Activated CD4-positive, alpha-beta T cell treated with anti-CD3 and anti-CD28 coated beads for 48 hours (primary cell): ENCODE measurements around the gene TPCN2.

Experiments
- DNase-seq: peaks from one replicate; pipeline ENCODE4 v3.0.0-alpha.2; 2020

TPCN2 gene

DNA sequence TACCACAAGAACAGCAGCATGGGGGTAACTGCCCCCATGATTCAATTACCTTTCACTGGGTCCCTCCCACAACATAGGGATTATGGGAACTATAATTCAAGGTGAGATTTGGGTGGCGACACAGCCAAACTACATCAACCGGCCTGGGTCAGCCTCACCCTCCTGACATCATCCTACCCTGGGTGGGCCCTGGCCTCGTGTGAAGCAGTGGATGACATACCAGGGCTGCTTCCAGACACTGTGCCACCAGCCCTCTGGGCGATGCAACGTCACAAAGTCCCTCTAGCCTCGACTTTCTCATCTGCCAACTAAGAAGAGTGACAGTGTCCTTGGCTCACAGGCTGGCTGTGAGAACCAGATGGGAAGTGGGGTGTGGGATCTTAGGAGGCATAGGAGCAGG is 8.7 kb upstream of the TPCN2 start:
- DNase-seq: no peak

DNA sequence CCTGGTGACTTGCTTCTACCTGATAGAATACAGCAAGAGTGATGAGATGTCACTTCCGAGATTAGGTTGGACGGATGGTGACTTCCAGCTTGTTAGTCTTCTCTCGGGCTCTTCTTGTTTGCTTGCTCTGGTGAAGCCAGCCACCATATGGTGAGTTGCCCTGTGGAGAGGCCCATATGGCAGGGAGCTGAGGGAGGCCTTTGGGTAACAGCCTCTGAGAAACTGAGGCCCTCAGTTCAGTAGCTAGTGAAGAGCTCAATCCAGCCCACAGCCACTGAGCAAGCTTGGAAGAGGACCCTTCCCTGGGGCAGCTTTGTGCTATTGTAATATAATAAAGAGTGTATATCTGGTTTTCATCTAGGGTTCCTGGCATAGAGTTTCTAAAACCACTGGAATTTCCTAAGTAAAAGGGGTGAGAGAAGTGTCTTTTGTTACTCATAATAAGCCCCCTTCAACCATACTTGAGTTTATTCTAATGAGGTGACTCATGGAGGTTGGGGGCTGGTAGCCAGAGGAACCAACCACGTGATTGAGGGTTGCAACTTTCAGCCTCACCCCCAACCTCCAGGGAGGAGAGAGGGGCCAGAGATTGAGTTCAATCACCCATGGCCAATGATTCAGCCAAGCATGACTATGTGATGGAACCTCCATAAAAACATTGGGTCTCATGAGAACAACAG is 8.0 kb upstream of the TPCN2 start:
- peak; percentile 54 for DNase-seq

DNA sequence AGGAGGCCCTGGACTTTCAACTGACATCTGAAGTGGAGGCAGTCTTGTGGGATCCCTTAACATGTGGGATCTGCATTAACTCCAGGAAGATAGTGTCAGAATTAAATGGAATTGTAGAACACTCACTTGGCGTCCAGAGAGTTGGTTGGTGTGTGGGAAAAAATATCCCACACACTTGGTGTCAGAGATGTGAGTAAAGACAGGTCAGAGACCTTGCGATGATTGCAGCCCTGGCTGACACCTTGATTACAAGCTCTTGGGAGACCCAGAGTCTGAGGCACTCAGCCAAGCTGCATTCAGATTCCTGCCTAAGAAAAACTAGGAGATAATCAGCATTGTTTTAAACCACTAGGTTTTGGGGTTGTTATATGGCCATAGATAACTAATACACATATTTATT is 7.2 kb upstream of the TPCN2 start:
- DNase-seq: no peak

DNA sequence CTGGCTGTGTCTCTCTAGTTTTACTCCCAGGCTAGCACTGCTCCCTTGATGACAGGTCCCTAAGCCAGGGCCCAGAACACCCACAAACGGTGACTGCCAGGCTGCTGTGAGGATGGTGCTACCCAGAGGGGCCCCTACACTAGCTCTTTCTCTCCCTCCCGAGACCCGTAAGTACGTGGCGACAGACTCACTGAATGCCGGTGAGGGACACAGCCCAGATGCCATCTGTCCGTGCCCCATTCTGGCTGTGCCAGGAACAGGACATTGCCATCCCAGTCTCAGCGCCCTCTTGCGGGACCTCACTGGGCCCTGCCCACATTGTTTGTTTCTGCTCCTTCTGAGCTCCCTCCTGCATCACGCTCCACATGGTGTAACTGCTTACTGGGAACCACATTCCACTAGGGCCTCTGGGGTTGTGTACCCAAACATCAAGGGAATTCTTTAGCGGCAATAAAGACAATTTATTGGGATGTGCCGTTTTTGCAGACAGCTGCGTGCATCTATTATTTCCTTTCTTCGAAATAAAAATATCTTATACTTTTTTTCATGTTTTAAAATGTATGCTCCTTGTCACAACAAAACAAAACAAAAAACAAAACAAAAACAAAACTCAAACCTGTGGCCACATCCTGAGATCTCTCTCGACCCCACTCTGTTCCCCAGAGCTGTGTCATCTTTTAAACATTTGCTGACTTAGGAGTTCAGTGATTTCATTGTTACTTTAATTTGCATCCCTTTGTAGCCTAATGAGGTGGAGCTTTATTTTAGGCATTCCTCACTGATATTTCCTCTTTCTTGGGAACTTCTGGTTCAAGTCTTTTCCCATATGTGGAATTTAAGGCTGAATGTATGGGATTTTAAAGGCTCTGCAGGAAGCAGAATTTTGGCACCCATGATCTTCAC is 4.4 kb upstream of the TPCN2 start:
- DNase-seq: peak; percentile 35

DNA sequence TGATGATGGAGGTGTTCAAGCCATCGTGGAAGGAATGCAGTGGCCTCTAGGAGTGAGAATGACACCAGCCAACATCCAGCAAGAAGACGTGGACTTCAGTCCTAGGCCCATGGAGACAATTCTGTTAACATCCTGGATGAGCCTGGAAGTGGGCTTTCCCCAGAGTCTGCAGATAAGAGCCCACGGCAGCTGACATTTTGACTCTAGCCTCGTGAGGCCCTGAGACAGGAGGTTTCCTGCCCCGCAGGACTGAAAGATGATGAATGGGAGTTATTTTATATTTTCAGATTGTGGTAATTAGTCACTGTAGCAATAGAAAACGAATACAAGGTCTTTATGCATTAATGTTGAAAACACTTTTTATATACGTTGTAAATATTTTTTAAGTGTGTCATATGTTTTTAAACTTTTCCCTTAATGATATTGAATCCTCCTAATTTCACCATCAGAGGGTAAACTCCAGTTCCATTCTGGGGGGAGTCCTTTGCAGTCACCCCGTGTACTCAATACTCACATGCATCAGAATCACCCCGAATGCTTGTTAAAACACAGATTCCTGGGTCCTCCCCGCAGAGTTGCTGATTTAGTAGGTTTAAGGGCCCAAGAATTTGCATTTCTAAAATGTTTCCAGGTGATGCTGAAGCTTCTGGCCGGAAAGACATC is 570 bp upstream of the TPCN2 start:
- no peak for DNase-seq

DNA sequence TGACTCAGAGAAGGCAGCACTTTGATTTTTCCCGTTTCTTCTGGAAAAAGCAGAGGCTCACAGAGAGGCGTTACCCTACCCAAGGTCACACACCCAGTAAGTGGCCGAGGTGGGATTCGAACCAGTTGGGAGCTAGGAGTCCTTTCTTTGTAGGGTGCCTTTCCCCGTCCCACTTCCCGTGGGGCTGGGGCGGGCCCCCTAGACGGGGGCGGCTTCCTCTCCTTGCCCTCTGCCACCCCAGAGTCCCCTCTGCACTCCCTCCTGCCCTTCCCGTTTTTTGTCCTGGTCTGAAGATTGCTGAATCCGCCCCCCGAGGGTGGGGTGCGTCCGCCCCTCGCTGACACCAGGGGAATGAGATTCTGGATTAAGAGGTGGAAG is 747 bp downstream of the TPCN2 start:
- DNase-seq: peak; percentile 50

DNA sequence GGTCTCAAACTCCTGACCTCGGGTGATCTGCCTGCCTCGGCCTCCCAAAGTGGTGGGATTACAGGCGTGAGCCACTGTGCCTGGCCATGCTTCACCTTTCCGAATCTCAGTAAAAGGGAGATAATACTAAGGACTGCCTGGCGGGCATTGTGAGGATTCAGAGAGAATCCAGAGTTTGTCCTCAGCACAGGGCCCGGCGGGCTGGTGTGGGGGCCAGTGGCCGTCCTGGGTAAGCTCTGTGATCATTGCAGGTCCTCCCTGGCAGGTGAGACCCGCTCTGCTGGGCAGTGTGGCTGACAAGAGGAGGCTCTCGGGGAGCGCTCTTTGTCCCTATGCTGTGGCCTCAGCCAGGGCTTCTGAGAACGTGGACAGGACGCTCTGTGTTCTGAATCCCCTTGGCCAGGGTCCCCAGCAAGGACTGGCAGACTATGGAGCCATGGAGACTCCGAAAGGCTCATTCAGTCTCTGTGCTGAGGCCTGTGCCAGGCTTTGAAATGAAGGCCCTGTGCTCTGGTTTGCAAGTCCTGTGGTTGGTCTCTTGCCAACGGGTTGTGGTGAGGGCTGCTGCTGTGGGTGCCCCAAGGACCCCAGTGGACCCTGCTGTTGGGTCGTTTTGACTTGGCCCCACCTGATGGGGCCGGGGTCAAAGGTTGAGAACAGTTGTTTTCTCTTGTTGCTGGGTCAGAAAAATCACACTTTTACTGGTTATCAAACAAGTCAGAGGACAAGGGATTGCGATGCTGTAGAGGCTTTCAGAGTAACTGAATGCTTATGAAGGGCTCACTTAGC is 2.1 kb downstream of the TPCN2 start:
- no peak for DNase-seq

DNA sequence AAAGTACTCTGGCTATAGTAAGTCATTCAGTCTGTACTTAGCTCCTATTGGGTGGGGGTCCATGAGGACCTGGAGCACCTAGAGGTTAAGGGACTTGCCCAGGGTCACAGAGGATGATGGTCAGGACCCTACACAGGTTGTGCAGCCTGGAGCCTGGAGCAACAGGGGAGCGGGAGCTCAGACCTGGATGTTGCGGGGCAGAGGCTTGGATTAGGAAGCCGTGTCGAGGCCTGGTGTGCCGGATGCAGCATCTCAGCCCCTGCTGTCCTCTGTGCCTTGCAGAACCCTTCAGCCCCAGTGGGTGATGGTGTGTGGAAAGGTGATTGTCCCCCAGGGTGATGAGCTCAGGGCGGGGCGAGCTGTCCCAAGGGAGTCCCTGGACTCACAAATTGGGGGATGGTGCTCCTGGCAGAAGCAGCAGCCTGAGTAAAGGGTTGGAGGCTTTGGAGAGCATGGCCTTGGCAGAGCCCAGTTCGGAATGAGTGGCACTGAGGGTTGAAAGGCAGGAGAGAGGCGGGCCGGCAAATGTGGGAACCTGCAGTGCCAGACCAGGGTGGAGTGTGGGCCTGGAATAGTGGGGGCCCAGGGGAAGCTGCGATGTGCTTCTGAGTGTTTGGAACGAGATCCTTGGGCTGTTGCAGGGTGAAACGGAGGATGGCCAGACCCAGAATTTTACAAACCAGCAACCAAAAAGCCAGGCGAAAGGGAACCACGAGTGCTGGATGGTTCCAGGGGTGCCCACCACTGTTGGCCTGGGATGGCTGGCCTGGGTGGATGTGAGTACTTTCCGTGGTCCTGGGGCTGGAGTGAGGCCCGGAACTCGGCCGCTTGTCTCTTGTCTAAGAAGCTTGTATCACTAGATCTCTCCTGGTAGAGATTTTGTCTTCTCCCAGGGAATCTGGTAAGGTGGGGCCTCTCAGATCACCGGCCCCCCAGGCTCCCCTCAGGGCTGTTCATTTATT is 2.9 kb downstream of the TPCN2 start:
- no peak for DNase-seq

DNA sequence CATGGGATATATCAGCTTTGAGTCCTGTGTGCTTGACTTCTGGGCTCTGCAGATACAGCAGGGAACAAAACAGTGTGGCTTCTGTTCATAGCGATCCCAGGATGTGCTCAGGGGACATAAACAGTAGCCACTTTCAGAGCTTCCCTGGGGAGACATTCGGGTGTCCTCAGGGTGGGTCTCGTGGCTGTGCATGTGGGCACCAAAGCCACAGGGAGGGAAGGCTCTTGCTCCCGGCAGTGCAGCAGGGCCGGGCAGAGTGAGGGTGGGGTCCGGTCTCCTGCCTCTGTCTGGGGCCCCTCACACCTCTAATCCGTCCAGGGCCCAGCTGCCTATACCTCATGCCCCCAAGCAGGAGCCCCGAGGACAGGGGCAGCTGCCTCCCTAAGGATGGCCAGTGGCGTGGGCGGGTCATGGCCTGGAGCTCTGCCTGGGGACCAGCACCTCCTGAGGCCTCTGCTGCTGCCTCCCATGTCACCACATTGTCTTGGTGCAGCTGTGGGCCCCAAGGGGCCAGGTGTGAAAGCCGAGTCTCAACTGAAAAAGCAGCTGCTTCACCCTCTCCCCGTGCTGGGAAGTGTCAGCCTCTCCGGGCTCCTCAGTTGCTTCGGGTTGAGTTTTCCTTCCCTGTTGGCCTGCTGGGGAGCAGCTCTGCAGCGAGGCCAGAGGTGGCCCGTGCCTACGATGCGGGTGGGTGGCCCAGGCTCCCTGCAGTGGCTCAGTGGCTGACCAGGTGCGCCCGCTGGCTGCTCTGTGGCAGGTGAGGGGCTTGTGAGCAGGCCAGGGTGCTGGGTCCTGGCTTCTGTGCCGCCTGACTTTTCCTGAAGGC is 3.8 kb downstream of the TPCN2 start:
- DNase-seq: no peak

DNA sequence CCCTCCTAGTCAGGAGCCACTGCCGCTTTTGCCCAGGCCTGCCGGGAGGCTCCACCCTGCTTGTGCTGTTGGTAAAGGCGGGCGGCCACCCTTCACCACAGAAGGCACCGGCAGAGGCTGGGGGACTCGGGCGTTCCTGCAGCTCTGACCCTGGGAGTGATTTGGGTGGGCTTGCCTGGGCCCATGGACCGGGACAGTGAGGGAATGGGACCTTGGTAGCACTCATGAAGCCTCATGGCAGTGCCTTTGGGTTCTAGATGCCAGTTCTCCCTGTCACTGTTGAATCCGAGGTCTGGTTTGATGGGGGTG is 4.4 kb downstream of the TPCN2 start:
- DNase-seq: no peak

DNA sequence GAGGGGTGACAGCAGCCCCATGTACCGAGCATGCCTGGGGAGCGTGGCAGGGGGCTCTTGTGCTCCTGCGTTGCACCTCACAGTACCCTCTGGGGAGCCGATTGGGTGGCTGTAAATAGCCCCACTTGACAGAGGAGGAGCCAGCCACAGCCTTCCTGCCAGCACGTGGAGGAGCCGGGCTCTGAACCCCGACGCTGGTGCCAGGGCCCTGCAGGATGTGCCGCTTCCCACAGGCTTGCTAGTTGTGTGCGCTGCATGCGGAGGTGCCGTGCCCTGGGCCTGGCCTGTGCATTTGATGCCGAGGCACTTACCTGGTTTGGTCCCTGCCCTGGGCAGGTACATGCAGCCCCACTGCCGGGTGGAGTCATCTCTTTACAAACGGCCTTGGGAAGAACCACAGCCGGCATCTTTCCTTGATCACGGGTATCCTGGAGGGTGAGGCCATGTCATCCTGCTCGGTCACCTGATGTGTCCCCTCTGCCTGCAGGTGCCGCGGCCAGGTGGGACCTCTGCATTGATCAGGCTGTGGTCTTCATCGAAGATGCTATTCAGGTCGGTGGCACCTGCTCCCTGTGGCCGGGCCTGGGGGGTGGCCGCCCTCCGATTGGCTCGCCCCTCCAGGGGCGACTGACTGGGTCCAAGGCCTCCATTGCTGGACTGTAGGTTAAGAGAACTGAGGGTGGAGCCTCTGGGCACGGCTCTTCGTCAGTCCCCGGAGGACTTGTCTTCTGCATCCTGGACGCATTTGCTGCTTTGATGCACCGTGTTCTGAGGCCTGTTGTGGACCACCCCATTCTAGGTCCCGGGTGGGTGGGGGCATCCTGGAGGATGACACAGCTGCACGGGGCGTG is 5.0 kb downstream of the TPCN2 start:
- no peak for DNase-seq

DNA sequence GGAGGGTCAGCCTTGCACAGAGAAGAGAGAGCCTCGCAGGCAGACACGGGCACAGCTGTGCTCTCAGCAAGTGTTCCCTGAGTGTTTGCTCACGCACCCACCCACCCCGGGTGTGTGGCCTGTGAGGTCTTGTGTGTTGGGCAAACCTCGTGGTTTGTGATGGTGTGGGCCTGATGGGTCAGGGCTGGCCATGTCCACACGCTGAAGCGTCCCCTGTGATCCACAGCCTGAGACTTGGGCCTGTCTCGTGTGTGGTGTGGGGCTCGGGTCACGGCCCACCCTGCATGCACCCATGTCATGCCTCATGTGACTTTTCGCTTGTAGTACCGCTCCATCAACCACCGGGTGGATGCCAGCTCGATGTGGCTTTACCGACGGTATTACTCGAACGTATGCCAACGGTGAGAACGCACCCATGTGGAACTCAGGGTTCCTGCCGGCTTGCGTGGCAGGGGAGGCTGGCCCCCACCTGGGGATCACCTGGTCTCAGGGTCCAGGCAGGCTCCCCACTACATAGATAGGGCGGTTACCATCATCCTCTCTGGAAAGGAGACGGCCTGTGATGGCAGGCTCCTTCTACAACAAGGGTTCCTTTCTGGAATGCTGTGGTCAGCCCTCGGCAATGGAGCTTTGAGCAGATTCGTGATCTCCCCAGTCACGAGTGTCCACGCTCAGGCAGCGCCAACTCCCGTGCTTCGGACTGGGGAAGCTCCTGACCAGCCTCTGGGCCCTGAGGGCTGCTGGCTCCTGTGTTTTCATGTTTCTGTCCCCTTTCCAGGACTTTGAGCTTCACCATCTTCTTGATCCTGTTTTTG is 5.9 kb downstream of the TPCN2 start:
- DNase-seq: no peak

DNA sequence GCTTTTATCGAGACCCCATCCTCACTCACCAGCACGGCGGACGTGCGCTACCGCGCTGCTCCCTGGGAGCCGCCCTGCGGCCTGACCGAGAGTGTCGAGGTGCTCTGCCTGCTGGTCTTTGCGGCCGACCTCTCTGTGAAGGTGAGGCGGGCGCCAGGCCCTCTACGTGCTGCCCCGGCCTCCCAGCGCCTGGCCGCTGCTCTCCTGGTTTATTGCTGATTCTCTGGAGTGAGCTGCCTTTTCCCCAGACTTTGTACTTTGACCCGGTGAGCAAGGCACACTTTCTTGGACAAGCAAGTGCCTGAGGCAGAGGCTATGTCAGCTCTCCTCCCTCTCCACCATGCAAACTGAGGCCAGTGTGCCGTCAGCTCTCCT is 6.5 kb downstream of the TPCN2 start:
- no peak for DNase-seq

DNA sequence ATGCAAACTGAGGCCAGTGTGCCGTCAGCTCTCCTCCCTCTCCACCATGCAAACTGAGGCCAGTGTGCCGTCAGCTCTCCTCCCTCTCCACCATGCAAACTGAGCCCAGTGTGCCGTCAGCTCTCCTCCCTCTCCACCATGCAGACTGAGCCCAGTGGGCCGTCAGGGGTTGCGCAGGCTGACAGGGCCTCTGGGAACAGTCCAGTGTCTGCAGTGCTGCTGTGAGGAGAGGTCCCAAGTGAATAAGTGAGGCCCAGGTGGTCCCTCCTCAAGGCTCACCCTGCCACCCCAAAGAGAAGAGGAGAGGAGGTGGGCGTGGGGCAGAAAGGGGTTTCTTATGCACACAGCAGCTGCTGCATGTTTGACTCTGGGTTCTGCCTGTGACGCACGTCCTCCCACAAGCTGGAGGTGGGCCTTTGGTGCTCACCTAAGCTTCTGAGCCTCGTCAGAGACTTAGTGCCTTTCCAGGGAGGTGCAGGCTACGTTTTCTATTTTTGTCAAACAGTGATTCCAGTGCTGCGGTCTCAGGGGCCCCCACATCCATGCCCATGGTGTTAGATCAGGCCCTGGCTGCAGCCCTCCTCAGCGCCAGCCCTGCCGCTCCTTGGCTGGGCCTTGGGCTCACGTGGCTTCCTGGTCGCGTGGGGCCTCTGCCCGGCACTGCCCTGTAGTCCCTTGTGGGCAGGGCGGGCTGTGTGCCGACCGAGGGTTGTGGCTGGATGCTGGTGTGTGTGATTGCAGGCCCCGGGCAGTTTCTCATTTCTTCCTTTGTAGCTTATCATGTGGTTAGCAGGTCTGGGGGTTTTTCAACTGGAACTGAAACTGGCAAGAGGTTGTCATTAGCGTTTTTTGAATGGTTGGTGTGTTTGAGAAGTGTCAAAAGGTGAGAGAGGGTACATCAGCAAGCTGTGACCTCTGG is 7.1 kb downstream of the TPCN2 start:
- no peak for DNase-seq

DNA sequence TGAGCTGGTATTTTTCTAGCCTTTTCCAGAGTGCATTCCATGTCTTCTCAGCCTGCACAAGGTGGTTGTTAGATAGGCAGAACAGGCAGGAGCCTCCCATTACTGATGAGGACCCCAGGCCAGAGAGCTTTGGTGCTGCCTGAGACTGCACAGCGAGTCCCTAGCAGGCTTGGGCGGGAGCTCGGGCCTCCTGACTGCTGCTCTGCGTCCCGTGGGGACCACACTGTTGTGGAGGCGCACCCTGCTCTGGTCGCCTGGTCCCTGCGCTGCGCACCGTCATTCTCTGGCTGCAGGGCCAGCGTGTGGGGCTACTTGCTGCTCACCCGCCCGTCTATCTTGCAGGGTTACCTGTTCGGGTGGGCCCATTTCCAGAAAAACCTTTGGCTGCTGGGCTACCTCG is 8.5 kb downstream of the TPCN2 start:
- DNase-seq: no peak

DNA sequence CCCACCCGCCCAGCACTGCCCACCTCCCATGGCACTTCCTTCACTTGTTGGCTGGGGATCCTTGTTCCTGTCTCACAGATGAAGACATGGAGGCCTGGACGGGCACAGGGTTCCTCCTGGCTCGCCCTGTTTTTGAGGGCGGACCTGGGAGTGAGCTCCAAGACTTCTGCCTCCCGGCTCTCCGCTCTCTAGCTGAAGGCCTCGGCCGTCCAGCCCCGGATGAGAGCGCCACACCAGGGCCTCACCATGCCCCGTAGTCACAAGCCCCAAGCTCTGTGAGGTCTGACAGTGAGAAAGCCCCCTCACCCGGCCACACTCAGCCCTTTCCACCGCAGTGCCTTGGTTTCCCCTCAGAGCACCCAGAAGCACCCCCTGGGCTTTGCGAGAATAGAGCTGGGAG is 9.1 kb downstream of the TPCN2 start:
- no peak for DNase-seq

DNA sequence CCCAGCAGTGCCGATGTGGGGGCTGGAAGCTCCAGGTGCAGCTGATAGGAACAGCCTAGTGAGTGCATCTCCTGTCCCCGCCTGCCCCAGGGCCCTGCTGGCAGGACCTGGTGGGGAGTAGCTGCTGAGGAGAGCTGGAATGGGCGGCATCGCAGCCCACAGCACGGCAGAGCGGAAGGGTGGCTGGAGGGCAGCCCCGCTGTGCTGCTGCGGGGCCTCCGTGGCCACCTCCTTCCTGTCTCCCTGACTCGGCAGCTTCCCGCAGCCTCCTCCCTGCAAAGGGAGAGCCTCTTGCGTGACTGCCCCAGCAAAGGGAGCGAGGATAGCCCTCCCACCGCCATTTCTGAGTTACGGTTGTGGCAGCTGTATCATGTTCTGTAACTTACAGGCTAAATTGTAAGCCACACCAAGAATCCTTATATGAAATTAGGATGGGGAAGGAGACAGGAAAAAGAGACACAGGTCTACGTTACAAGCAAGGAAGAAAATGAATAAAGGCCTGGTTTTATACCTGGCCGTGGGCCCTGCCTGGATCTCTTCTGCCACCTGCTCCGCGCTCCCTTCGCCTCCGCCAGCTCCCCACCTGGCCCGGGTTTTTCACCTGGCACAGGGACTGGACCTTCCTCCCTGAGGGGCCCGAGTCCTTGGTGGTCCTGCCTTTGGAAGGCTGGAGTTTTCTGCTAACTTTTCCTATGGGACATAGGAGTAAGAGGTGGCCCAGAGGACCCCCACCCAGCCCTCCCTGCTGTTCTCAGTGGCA is 10.0 kb downstream of the TPCN2 start:
- DNase-seq: no peak
